Gastrocnemius medialis (tissue), 4 donors: ENCODE measurements around the gene ELAVL2. TPM values are rescaled to one million over a fixed set of nuclear protein-coding genes. Genes with fewer than 3 reads are reported as not detected.

Experiments
- ATAC-seq, 2 donors: fragments of 150-250 bp; one replicate each; pipeline ENCODE4 v1.9.1; 2016
- DNase-seq, 2 donors: peaks; one replicate each; pipeline ENCODE4 v3.0.0-alpha.2; 2019
- H3K27ac ChIP-seq, 4 donors: fragments of 200-600 bp; sonication (generic); 1 replicate in 1 of 4; 2 replicates in 3 of 4; pipeline ENCODE4 v1.5.1; 2016 to 2018; ENCODE audit warnings: mild to moderate bottlenecking in 2 of 4, moderate library complexity in 1 of 4
- H3K27me3 ChIP-seq, 3 donors: fragments of 200-600 bp; sonication (generic) in 2 of 3; 1 replicate in 1 of 3; 2 replicates in 2 of 3; pipeline versions ENCODE4 v1.5.1 to v1.6.0; 2016 to 2019; ENCODE audit warnings: mild to moderate bottlenecking in 1 of 3, moderate library complexity in 1 of 3
- H3K36me3 ChIP-seq, 2 donors: fragments of 200-600 bp; sonication (generic) in 1 of 2; one replicate each; pipeline ENCODE4 v1.5.1; 2017 to 2018
- H3K4me1 ChIP-seq, 2 donors: fragments of 200-600 bp; sonication (generic) in 1 of 2; one replicate each; pipeline ENCODE4 v1.5.1; 2016 to 2017; ENCODE audit warnings: mild to moderate bottlenecking in 2 of 2
- H3K4me3 ChIP-seq, 4 donors: fragments of 200-600 bp; sonication (generic) in 3 of 4; 1 replicate in 1 of 4; 2 replicates in 3 of 4; pipeline ENCODE4 v1.5.1; 2016 to 2019; ENCODE audit warnings: mild to moderate bottlenecking in 2 of 4
- H3K9me3 ChIP-seq, 3 donors: fragments of 200-600 bp; sonication (generic) in 2 of 3; 1 replicate in 1 of 3; 2 replicates in 2 of 3; pipeline ENCODE4 v1.5.1; 2016 to 2019
- CTCF ChIP-seq, 5 experiments: fragments of 450-650 bp in 3 of 5; fragments of 200-600 bp in 2 of 5; sonication (generic) in 2 of 5; IDR thresholded peaks in 4 of 5; conservative IDR thresholded peaks in 1 of 5; 1 replicate in 4 of 5; 2 replicates in 1 of 5; pipeline ENCODE4 v1.5.1; 2016 to 2019; ENCODE audit warnings: antibody characterized with exemption in 5 of 5, mild to moderate bottlenecking in 3 of 5, moderate library complexity in 3 of 5
- POLR2A ChIP-seq, 2 donors: fragments of 450-650 bp; IDR thresholded peaks; one replicate each; pipeline ENCODE4 v1.6.1; 2017; ENCODE audit warnings: antibody characterized with exemption in 2 of 2, mild to moderate bottlenecking in 2 of 2, moderate library complexity in 2 of 2
- in situ Hi-C, 4 donors: fragments of 200-750 bp; cut with MboI; loops; one replicate each; pipeline versions ENCODE4 v1.15.0 to v1.8.0; 2017; ENCODE audit warnings: low sequenced_read_pairs in 4 of 4
- intact Hi-C: fragments of 100-400 bp; cut with DNase I; formaldehyde crosslinking; loops from one replicate; pipeline ENCODE4 v1.15.1; 2023; ENCODE audit warnings: low total_unique reads
- total RNA-seq, 4 donors: library from RNA; depleted of rRNA; stranded (reverse); fragments of >200 nt; gene quantifications; one replicate each; pipeline versions ENCODE4 v1.1.0 to v1.2.3, GENCODE V29; 2016

The ELAVL2 gene
- total RNA-seq, 4 donors from 2014 or later: not detected

GRCh38 chr9:23789529-23790254 is 36.3 kb downstream of the ELAVL2 start:
- Histone ChIP-seq H3K36me3 (no peaks in the 10 kb centered on the region), H3K4me3 (no peak overlapping the region), H3K27ac (no peak overlapping the region), H3K9me3 (no peaks in the 10 kb centered on the region), H3K4me1 (no peaks in the 10 kb centered on the region), H3K27me3 (no peaks in the 10 kb centered on the region)
- in situ Hi-C loops (no loop called here), intact Hi-C loops (no loop called here)
- no peak for TF ChIP-seq POLR2A (IDR thresholded peaks at IDR 0.05)
- TF ChIP-seq CTCF (IDR thresholded peaks at IDR 0.05 in 4 of 5, conservative IDR thresholded peaks at IDR 0.05 in 1 of 5): no peak
- ATAC-seq: no peak
- no peak for DNase-seq

GRCh38 chr9:23784962-23785361 is 41.1 kb downstream of the ELAVL2 start:
- DNase-seq: no peak
- H3K36me3 ChIP-seq: no peaks in the 10 kb centered on the region
- intact Hi-C loops (no loop called here), in situ Hi-C loops (no loop called here)
- H3K4me3 ChIP-seq: no peak overlapping the region
- ATAC-seq: no peak
- no peaks in the 10 kb centered on the region for H3K4me1 ChIP-seq
- no peak for TF ChIP-seq POLR2A (IDR thresholded peaks at IDR 0.05)
- TF ChIP-seq CTCF (IDR thresholded peaks at IDR 0.05 in 4 of 5, conservative IDR thresholded peaks at IDR 0.05 in 1 of 5): no peak
- H3K27ac ChIP-seq: no peak overlapping the region
- no peaks in the 10 kb centered on the region for H3K9me3 ChIP-seq
- no peaks in the 10 kb centered on the region for H3K27me3 ChIP-seq

GRCh38 chr9:23783509-23783908 is 42.5 kb downstream of the ELAVL2 start:
- ATAC-seq: no peak
- no peak for TF ChIP-seq CTCF (IDR thresholded peaks at IDR 0.05 in 4 of 5, conservative IDR thresholded peaks at IDR 0.05 in 1 of 5)
- no peak for TF ChIP-seq POLR2A (IDR thresholded peaks at IDR 0.05)
- in situ Hi-C loops: no loop called here

GRCh38 chr9:23779220-23779619 is 46.8 kb downstream of the ELAVL2 start:
- H3K36me3 ChIP-seq: no peaks in the 10 kb centered on the region
- no peak for TF ChIP-seq CTCF (IDR thresholded peaks at IDR 0.05 in 4 of 5, conservative IDR thresholded peaks at IDR 0.05 in 1 of 5)
- no peak for TF ChIP-seq POLR2A (IDR thresholded peaks at IDR 0.05)
- H3K27me3 ChIP-seq: no peaks in the 10 kb centered on the region
- H3K4me1 ChIP-seq: peaks cover 0 to 4% of the 10 kb centered on the region in 2 donors
- intact Hi-C loops (no loop called here), in situ Hi-C loops (no loop called here)
- no peak overlapping the region for H3K27ac ChIP-seq
- no peak overlapping the region for H3K4me3 ChIP-seq
- no peak for DNase-seq
- ATAC-seq: no peak
- no peaks in the 10 kb centered on the region for H3K9me3 ChIP-seq

More at GRCh38 chr9:23783509-23783908, 42.5 kb downstream of the ELAVL2 start:
- no peaks in the 10 kb centered on the region for H3K36me3 ChIP-seq
- H3K27ac ChIP-seq: no peak overlapping the region
- H3K9me3 ChIP-seq: no peaks in the 10 kb centered on the region
- H3K4me3 ChIP-seq: no peak overlapping the region
- intact Hi-C loops: no loop called here
- no peak for DNase-seq
- H3K27me3 ChIP-seq: no peaks in the 10 kb centered on the region
- H3K4me1 ChIP-seq: peaks cover 0 to 4% of the 10 kb centered on the region in 2 donors

- H3K27ac ChIP-seq: no peak overlapping the region
- H3K4me1 ChIP-seq: peaks cover 0 to 4% of the 10 kb centered on the region in 2 donors
- TF ChIP-seq CTCF (IDR thresholded peaks at IDR 0.05 in 4 of 5, conservative IDR thresholded peaks at IDR 0.05 in 1 of 5) (no peak), POLR2A (IDR thresholded peaks at IDR 0.05) (no peak)
- intact Hi-C loops (no loop called here), in situ Hi-C loops (no loop called here)
- no peaks in the 10 kb centered on the region for H3K36me3 ChIP-seq
- no peaks in the 10 kb centered on the region for H3K9me3 ChIP-seq
- ATAC-seq (no peak), DNase-seq (no peak)
- H3K27me3 ChIP-seq: no peaks in the 10 kb centered on the region
- H3K4me3 ChIP-seq: no peak overlapping the region
Observed at GRCh38 chr9:23777328-23777727, 48.7 kb downstream of the ELAVL2 start.
